K562 (cell line): ENCODE measurements around the gene OR2L5. TPM values are rescaled to one million over a fixed set of nuclear protein-coding genes. Genes with fewer than 3 reads are reported as not detected.
A peak's percentile ranks its signal among the peaks of the same experiment; 100 is the strongest.

ENCODE experiments used
- ARID3B ChIP-seq: fragments of 250-450 bp; sonication (Bioruptor Pico); IDR thresholded peaks from 2 replicates; pipeline ENCODE4 v1.4.0; 2020; ENCODE audit warnings: borderline replicate concordance
- BCL6 ChIP-seq: fragments of 250-450 bp; sonication (Bioruptor Pico); IDR thresholded peaks from 2 replicates; pipeline ENCODE4 v1.4.0; 2020
- E2F6 ChIP-seq, 2 experiments: IDR thresholded peaks; 2 replicates each; pipeline ENCODE4 v1.6.1; 2011; ENCODE audit warnings: borderline replicate concordance in 1 of 2, control low read depth in 1 of 2, low read depth in 1 of 2, low read length in 1 of 2, mild to moderate bottlenecking in 1 of 2, mixed read lengths in 1 of 2, moderate library complexity in 1 of 2; ENCODE audit not compliant: insufficient read depth in 1 of 2, insufficient read length in 1 of 2, poor library complexity in 1 of 2, severe bottlenecking in 1 of 2; ENCODE audit errors: extremely low read depth in 1 of 2
- GABPA ChIP-seq: fragments of 200-800 bp; sonication (Bioruptor generic); conservative IDR thresholded peaks from 2 replicates; pipeline ENCODE4 v1.6.1; 2016; ENCODE audit warnings: low read depth, missing genetic modification characterization, missing compliant biosample characterization
- MTA2 ChIP-seq: fragments of 450-650 bp; IDR thresholded peaks from 2 replicates; pipeline ENCODE4 v1.6.1; 2016; ENCODE audit warnings: low read depth
- ZNF316 ChIP-seq: fragments of 450-650 bp; IDR thresholded peaks from 2 replicates; pipeline ENCODE4 v1.6.1; 2016
- polyA plus RNA-seq, 8 experiments: library from polyadenylated mRNA; depleted of rRNA in 4 of 8; stranded (reverse) in 5 of 8; unstranded in 3 of 8; fragments of >200 nt; fragmentation: Nextera tagmentation in 2 of 8; fragmentation: Illumina TruSeq in 1 of 8; extraction: Ambion mirVana in 2 of 8; extraction: Trizol in 1 of 8; gene quantifications; 2 replicates each; pipeline versions ENCODE4 v1.2.1 to v1.2.3, GENCODE V29; 2011 to 2014; ENCODE audit warnings: inconsistent platforms in 1 of 8, missing spikeins in 1 of 8
- small RNA-seq: library from RNA; depleted of rRNA; stranded (forward); fragments of <200 nt; gene quantifications from one replicate; pipeline ENCODE3, GENCODE V24; 2014
- total RNA-seq, 7 experiments: library from RNA; depleted of rRNA in 6 of 7; stranded (reverse); fragments of >200 nt in 6 of 7; fragmentation: Illumina TruSeq in 2 of 7; extraction: Trizol in 2 of 7; gene quantifications; 2 replicates each; pipeline versions ENCODE4 v1.2.1 to v1.2.3, GENCODE V29; 2011 to 2021; ENCODE audit warnings: low replicate concordance in 1 of 7
- TF ChIP-seq, protein P1 (sequence below), 2 experiments: IDR thresholded peaks in 1 of 2; conservative IDR thresholded peaks in 1 of 2; 2 replicates each; pipeline ENCODE4 v1.6.1; 2016; ENCODE audit warnings: low read depth in 2 of 2, mild to moderate bottlenecking in 1 of 2, missing compliant biosample characterization in 1 of 2, missing genetic modification characterization in 1 of 2, moderate library complexity in 1 of 2

OR2L5 gene
- total and polyA plus RNA-seq, 9 of the 15 experiments (the other 6 are each of a cell fraction or from before 2014, with no cell fraction given) = 0.03 TPM; not detected in 8

- TF ChIP-seq, protein P1, sequence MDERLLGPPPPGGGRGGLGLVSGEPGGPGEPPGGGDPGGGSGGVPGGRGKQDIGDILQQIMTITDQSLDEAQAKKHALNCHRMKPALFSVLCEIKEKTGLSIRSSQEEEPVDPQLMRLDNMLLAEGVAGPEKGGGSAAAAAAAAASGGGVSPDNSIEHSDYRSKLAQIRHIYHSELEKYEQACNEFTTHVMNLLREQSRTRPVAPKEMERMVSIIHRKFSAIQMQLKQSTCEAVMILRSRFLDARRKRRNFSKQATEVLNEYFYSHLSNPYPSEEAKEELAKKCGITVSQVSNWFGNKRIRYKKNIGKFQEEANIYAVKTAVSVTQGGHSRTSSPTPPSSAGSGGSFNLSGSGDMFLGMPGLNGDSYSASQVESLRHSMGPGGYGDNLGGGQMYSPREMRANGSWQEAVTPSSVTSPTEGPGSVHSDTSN (CRISPR knock-in tag; IDR thresholded peaks at IDR 0.05; ENCODE audit: low read depth) = no peak
- TF ChIP-seq, protein P1 (tag; conservative IDR thresholded peaks at IDR 0.05; ENCODE audit: low read depth) = no peak
- TF ChIP-seq BCL6 (CRISPR knock-in tag) (no peak), ARID3B (CRISPR knock-in tag) (no peak), ZNF316 (peak; percentile 98), E2F6 (IDR thresholded peaks at IDR 0.05; ENCODE audit: borderline replicate concordance in 1 of 2, extremely low read depth in 1 of 2, insufficient read depth in 1 of 2, insufficient read length in 1 of 2, low read depth in 1 of 2, low read length in 1 of 2, poor library complexity in 1 of 2, severe bottlenecking in 1 of 2) (no peak), MTA2 (no peak), GABPA (tag) (no peak)
- TF ChIP-seq, all 486 proteins: peak for 5
These were observed 52.1 kb downstream of the OR2L5 start (continued) for GRCh38 chr1:248065604-248066003.

Small RNAs within 50 kb of the gene (small RNA-seq; reads per million reads assigned to genes)
- gene RF00019 = not detected

Other genes with a start within 250 kb of the OR2L5 start
Only the 7 nearest of the 15 such genes appear.
- 0.45 TPM in 1 of 2 replicates, not detected in the other for gene OR2T8, start 93.4 kb upstream of the OR2L5 start, total RNA-seq (2014; rRNA removed)
- 0.15 and 0.35 TPM in 2 replicates for gene OR2T8, start 93.4 kb upstream of the OR2L5 start, total RNA-seq (2014; rRNA removed; fragmentation: Illumina TruSeq; extraction: Trizol)
- 0.38 TPM in 1 of 2 replicates, not detected in the other for gene OR2T8, start 93.4 kb upstream of the OR2L5 start, total RNA-seq (2015; rRNA removed; fragmentation: Illumina TruSeq; extraction: Trizol)
- 0.38 TPM in 1 of 2 replicates, not detected in the other for gene OR2T8, start 93.4 kb upstream of the OR2L5 start, total RNA-seq (2021)
- gene OR2T8, start 93.4 kb upstream of the OR2L5 start, polyA plus RNA-seq (2011; rRNA removed) = 0.27 and 0.38 TPM in 2 replicates
- gene OR2T8, start 93.4 kb upstream of the OR2L5 start, polyA plus RNA-seq (2014; fragmentation: Illumina TruSeq; extraction: Trizol) = 0.25 and 0.46 TPM in 2 replicates
- gene OR2T8, start 93.4 kb upstream of the OR2L5 start, polyA plus RNA-seq (2014; fragmentation: Nextera tagmentation; extraction: Ambion mirVana) = under 1 TPM in 1 of 2 experiments, not detected in 1; 0.08 TPM
- 0.23 and 0.24 TPM in 2 replicates for gene OR2T8, start 93.4 kb upstream of the OR2L5 start, polyA plus RNA-seq (2014; rRNA removed)
- not detected in 2 replicates for gene OR2AJ1, start 88.8 kb upstream of the OR2L5 start, total RNA-seq (2014; rRNA removed)
- gene OR2AJ1, start 88.8 kb upstream of the OR2L5 start, total RNA-seq (2014; rRNA removed; fragmentation: Illumina TruSeq; extraction: Trizol) = not detected in 2 replicates
- gene OR2AJ1, start 88.8 kb upstream of the OR2L5 start, total RNA-seq (2015; rRNA removed; fragmentation: Illumina TruSeq; extraction: Trizol) = not detected in 2 replicates
- not detected in 2 replicates for gene OR2AJ1, start 88.8 kb upstream of the OR2L5 start, total RNA-seq (2021)
- gene OR2AJ1, start 88.8 kb upstream of the OR2L5 start, polyA plus RNA-seq (2011; rRNA removed) = not detected in 2 replicates
- gene OR2AJ1, start 88.8 kb upstream of the OR2L5 start, polyA plus RNA-seq (2014; fragmentation: Illumina TruSeq; extraction: Trizol) = not detected in 2 replicates
- not detected for gene OR2AJ1, start 88.8 kb upstream of the OR2L5 start, polyA plus RNA-seq (2014; fragmentation: Nextera tagmentation; extraction: Ambion mirVana)
- gene OR2AJ1, start 88.8 kb upstream of the OR2L5 start, polyA plus RNA-seq (2014; rRNA removed) = not detected in 2 replicates
- gene OR2L8, start 64.8 kb upstream of the OR2L5 start, total RNA-seq (2014; rRNA removed) = not detected in 2 replicates
- not detected in 2 replicates for gene OR2L8, start 64.8 kb upstream of the OR2L5 start, total RNA-seq (2014; rRNA removed; fragmentation: Illumina TruSeq; extraction: Trizol)
- not detected in 2 replicates for gene OR2L8, start 64.8 kb upstream of the OR2L5 start, total RNA-seq (2015; rRNA removed; fragmentation: Illumina TruSeq; extraction: Trizol)
- gene OR2L8, start 64.8 kb upstream of the OR2L5 start, total RNA-seq (2021) = not detected in 2 replicates
- gene OR2L8, start 64.8 kb upstream of the OR2L5 start, polyA plus RNA-seq (2011; rRNA removed) = not detected in 2 replicates
- gene OR2L8, start 64.8 kb upstream of the OR2L5 start, polyA plus RNA-seq (2014; fragmentation: Illumina TruSeq; extraction: Trizol) = not detected in 2 replicates
- not detected for gene OR2L8, start 64.8 kb upstream of the OR2L5 start, polyA plus RNA-seq (2014; fragmentation: Nextera tagmentation; extraction: Ambion mirVana)
- not detected in 2 replicates for gene OR2L8, start 64.8 kb upstream of the OR2L5 start, polyA plus RNA-seq (2014; rRNA removed)
- gene OR2AK2, start 48.4 kb upstream of the OR2L5 start, total RNA-seq (2014; rRNA removed) = not detected in 2 replicates
- not detected in 2 replicates for gene OR2AK2, start 48.4 kb upstream of the OR2L5 start, total RNA-seq (2014; rRNA removed; fragmentation: Illumina TruSeq; extraction: Trizol)
- not detected in 2 replicates for gene OR2AK2, start 48.4 kb upstream of the OR2L5 start, total RNA-seq (2015; rRNA removed; fragmentation: Illumina TruSeq; extraction: Trizol)
- gene OR2AK2, start 48.4 kb upstream of the OR2L5 start, total RNA-seq (2021) = not detected in 2 replicates
- 0.10 and 0.12 TPM in 2 replicates for gene OR2AK2, start 48.4 kb upstream of the OR2L5 start, polyA plus RNA-seq (2011; rRNA removed)
- not detected in 2 replicates for gene OR2AK2, start 48.4 kb upstream of the OR2L5 start, polyA plus RNA-seq (2014; fragmentation: Illumina TruSeq; extraction: Trizol)
- gene OR2AK2, start 48.4 kb upstream of the OR2L5 start, polyA plus RNA-seq (2014; fragmentation: Nextera tagmentation; extraction: Ambion mirVana) = not detected
- not detected in 2 replicates for gene OR2AK2, start 48.4 kb upstream of the OR2L5 start, polyA plus RNA-seq (2014; rRNA removed)
- gene OR2L2, start 16.4 kb downstream of the OR2L5 start, total RNA-seq (2014; rRNA removed) = 0.05 TPM in 1 of 2 replicates, not detected in the other
- not detected in 2 replicates for gene OR2L2, start 16.4 kb downstream of the OR2L5 start, total RNA-seq (2014; rRNA removed; fragmentation: Illumina TruSeq; extraction: Trizol)
- not detected in 2 replicates for gene OR2L2, start 16.4 kb downstream of the OR2L5 start, total RNA-seq (2015; rRNA removed; fragmentation: Illumina TruSeq; extraction: Trizol)
- 0.09 TPM in 1 of 2 replicates, not detected in the other for gene OR2L2, start 16.4 kb downstream of the OR2L5 start, total RNA-seq (2021)
- gene OR2L2, start 16.4 kb downstream of the OR2L5 start, polyA plus RNA-seq (2011; rRNA removed) = 0.07 and 0.14 TPM in 2 replicates
- gene OR2L2, start 16.4 kb downstream of the OR2L5 start, polyA plus RNA-seq (2014; fragmentation: Illumina TruSeq; extraction: Trizol) = 0.04 TPM in 1 of 2 replicates, not detected in the other
- gene OR2L2, start 16.4 kb downstream of the OR2L5 start, polyA plus RNA-seq (2014; fragmentation: Nextera tagmentation; extraction: Ambion mirVana) = not detected
- not detected in 2 replicates for gene OR2L2, start 16.4 kb downstream of the OR2L5 start, polyA plus RNA-seq (2014; rRNA removed)
- gene OR2L3, start 33.2 kb downstream of the OR2L5 start, total RNA-seq (2014; rRNA removed) = not detected in 2 replicates
- not detected in 2 replicates for gene OR2L3, start 33.2 kb downstream of the OR2L5 start, total RNA-seq (2014; rRNA removed; fragmentation: Illumina TruSeq; extraction: Trizol)
- not detected in 2 replicates for gene OR2L3, start 33.2 kb downstream of the OR2L5 start, total RNA-seq (2015; rRNA removed; fragmentation: Illumina TruSeq; extraction: Trizol)
- not detected in 2 replicates for gene OR2L3, start 33.2 kb downstream of the OR2L5 start, total RNA-seq (2021)
- gene OR2L3, start 33.2 kb downstream of the OR2L5 start, polyA plus RNA-seq (2011; rRNA removed) = not detected in 2 replicates
- not detected in 2 replicates for gene OR2L3, start 33.2 kb downstream of the OR2L5 start, polyA plus RNA-seq (2014; fragmentation: Illumina TruSeq; extraction: Trizol)
- not detected for gene OR2L3, start 33.2 kb downstream of the OR2L5 start, polyA plus RNA-seq (2014; fragmentation: Nextera tagmentation; extraction: Ambion mirVana)
- gene OR2L3, start 33.2 kb downstream of the OR2L5 start, polyA plus RNA-seq (2014; rRNA removed) = not detected in 2 replicates
- gene OR2L13, start 81.5 kb downstream of the OR2L5 start, total RNA-seq (2014; rRNA removed) = not detected in 2 replicates
- gene OR2L13, start 81.5 kb downstream of the OR2L5 start, total RNA-seq (2014; rRNA removed; fragmentation: Illumina TruSeq; extraction: Trizol) = not detected in 2 replicates
- not detected in 2 replicates for gene OR2L13, start 81.5 kb downstream of the OR2L5 start, total RNA-seq (2015; rRNA removed; fragmentation: Illumina TruSeq; extraction: Trizol)
- gene OR2L13, start 81.5 kb downstream of the OR2L5 start, total RNA-seq (2021) = not detected in 2 replicates
- gene OR2L13, start 81.5 kb downstream of the OR2L5 start, polyA plus RNA-seq (2011; rRNA removed) = not detected in 2 replicates
- not detected in 2 replicates for gene OR2L13, start 81.5 kb downstream of the OR2L5 start, polyA plus RNA-seq (2014; fragmentation: Illumina TruSeq; extraction: Trizol)
- gene OR2L13, start 81.5 kb downstream of the OR2L5 start, polyA plus RNA-seq (2014; fragmentation: Nextera tagmentation; extraction: Ambion mirVana) = not detected
- gene OR2L13, start 81.5 kb downstream of the OR2L5 start, polyA plus RNA-seq (2014; rRNA removed) = not detected in 2 replicates